ENCODE results near the gene ELOF1. TPM values are rescaled to one million over a fixed set of nuclear protein-coding genes. Genes with fewer than 3 reads are reported as not detected.
"Not testable (repeated sequence)": the region's sequence is repeated elsewhere in the genome, so short reads cannot be mapped to it uniquely, and the experiment has no call there.

Gene ELOF1
- total RNA-seq, 1 experiment from 2014 or later, result 34.5 TPM

GRCh38 chr19:11576227-11576626 is 17.2 kb upstream of the ELOF1 start:
- no peak for DNase-seq (ENCODE audit: low read depth, low spot score)
- in situ Hi-C loops (cut with HindIII; ENCODE audit: low pct_unique_long_range_greater_than_20kb, low sequenced_read_pairs), result no loop called here

DNA sequence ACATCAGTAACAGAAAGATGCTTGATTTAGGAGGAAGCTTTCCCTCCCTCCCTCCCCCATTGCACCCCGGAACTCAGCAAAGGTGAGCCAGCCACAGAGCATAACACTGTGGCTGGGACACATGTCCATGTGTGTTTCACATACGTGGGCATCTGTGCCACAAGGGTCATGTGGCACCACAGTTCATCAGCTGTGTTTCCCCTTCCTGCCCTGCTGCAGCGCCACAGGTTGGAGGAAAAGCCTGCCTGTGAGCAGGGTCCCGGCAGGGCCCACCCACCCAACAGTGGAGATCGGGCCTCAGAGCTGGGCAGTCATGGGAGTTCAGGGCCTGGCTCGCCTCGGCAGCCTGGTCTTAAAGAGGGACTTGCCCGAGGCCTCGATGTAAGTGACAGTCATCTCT is 15.7 kb upstream of the ELOF1 start:
- no peak for DNase-seq (ENCODE audit: low read depth, low spot score)
- in situ Hi-C loops (cut with HindIII; ENCODE audit: low pct_unique_long_range_greater_than_20kb, low sequenced_read_pairs), result no loop called here

GRCh38 chr19:11573763-11574162 is 14.7 kb upstream of the ELOF1 start:
- DNase-seq (ENCODE audit: low read depth, low spot score); in situ Hi-C loops (cut with HindIII; ENCODE audit: low pct_unique_long_range_greater_than_20kb, low sequenced_read_pairs): not testable (repeated sequence)

DNA sequence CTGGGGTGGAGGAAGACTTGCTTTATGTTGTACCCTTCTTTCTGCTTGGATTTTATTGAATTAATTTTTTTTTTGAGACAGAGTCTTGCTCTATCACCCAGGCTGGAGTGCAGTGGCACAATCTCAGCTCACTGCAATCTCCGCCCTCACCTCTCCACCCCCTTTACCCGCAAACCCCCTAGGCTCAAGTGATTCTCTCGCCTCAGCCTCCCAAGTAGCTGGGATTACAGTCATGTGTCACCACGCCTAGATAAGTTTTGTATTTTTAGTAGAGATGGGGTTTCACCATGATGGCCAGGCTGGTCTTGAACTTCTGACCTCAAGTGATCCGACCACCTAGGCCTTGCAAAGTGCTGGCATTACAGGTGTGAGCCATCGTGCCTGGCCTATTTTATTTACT is 14.3 kb upstream of the ELOF1 start:
- DNase-seq (ENCODE audit: low read depth, low spot score); in situ Hi-C loops (cut with HindIII; ENCODE audit: low pct_unique_long_range_greater_than_20kb, low sequenced_read_pairs): not testable (repeated sequence)

- no peak for DNase-seq (ENCODE audit: low read depth, low spot score)
Observed at GRCh38 chr19:11570039-11570462, 11.0 kb upstream of the ELOF1 start.

DNA sequence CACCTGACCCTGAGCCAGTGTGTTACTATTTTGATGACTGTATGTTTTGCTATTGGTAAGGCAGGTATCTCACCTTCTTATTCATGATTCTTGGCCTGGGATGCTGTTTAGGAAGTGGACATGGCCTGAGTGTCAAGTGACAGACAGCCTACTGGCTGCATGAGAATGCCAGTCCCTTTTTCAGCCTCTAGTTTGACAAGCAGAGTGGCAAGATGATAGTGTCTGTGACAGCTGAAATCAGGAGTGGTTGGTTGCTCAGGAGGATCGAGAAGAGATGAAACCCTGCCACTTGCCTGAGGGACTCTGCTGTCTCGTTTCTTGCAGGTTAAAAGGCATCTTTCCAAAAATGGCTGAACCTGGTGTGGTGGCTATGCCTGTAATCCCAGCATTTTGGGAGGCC is 7.1 kb upstream of the ELOF1 start:
- in situ Hi-C loops (cut with HindIII; ENCODE audit: low pct_unique_long_range_greater_than_20kb, low sequenced_read_pairs), result no loop called here
- no peak for DNase-seq (ENCODE audit: low read depth, low spot score)

More at GRCh38 chr19:11570039-11570462, 11.0 kb upstream of the ELOF1 start:
- in situ Hi-C loops (cut with HindIII; ENCODE audit: low pct_unique_long_range_greater_than_20kb, low sequenced_read_pairs), result no loop called here

DNA sequence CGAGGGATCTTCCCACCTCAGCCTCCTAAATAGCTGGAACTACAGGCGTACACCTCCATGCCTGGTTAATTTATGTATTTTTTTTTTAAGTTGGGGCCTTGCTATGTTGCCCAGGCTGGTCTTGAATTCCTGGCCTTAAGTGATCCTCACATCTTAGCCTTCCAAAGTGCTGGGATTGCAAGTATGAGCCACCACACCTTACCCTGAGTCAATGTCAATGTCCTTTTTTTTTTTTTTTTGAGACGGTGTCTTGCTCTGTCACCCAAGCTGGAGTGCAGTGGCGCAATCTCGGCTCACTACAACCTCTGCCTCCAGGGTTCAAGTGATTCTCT is 6.6 kb upstream of the ELOF1 start:
- DNase-seq (ENCODE audit: low read depth, low spot score); in situ Hi-C loops (cut with HindIII; ENCODE audit: low pct_unique_long_range_greater_than_20kb, low sequenced_read_pairs): not testable (repeated sequence)

DNA sequence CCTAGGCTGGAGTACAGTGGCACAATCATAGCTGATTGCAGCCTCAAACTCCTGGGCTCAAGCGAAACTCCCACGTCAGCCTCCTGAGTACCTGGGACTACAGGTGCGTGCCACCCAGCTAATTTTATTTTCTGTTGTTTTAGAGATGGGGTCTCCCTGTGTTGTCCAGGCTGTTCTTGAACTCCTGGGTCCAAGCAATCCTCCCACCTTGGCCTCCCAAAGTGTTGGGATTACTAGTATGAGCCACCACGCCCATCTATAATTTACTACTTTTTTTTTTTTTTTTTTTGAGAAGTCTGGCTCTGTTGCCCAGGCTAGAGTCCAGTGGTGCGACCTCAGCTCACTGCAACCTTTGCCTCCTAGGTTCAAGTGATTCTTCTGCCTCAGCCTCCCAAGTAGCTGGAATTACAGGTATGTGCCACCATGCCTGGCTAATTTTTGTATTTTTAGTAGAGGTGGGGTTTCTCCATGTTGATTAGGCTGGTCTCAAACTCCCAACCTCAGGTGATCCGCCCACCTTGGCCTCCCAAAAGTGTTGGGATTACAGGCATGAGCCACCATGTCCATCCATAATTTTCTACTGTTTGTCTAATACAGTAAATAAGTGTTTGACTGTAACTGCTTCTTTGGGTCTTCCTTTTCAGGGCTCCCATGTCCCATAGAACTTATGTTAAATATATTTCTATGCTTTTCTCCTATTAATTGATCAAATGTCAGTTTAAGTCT is 5.2 kb upstream of the ELOF1 start:
- in situ Hi-C loops (cut with HindIII; ENCODE audit: low pct_unique_long_range_greater_than_20kb, low sequenced_read_pairs); DNase-seq (ENCODE audit: low read depth, low spot score): not testable (repeated sequence)

DNA sequence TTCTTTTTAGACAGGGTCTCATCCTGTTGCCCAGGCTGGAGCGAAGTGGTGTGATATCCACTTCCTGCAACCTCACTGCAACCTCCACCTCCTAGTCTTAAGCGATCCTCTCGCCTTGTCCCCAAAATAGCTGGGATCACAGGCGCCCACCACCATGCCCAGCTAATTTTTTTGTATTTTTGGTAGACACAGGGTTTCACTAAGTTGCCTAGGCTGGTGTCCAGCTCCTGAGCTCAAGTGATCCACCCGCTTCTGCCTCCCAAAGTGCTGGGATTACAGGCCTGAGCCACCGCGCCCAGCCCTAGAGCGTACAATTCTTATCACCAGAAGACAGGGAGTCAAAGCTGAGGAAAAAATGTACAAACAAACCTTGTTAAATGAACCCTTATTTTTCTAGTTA is 4.5 kb upstream of the ELOF1 start:
- DNase-seq (ENCODE audit: low read depth, low spot score), result no peak
- in situ Hi-C loops (cut with HindIII; ENCODE audit: low pct_unique_long_range_greater_than_20kb, low sequenced_read_pairs), result no loop called here

DNA sequence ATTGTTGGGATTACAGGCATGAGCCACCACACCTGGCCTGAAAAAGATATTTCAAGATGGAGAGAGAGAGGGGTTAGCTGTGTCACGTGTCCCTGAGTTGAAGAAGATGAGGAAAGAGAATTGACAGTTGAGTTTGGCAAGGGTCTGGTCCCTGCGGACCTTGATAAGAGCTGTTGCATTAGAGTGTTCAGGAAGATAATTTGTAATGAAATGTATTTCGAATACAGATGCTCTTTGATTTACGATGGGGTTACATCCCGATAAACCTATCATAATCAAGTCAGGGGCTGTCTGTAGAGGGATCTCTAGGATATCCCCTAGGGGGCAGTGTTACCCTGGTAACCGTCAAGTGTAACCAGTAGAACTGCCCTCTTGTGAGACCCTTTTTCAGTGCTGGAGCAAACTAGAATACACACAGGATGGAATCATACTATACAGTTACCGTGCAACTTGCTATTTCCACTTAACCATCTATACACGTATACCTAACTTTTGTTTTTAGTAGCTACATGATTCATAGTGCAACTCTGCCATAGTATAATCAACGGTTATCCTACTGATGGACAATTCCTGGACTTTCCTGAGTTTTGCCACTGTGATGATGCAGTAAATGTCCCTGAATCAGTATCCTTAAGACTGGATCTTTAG is 1.5 kb upstream of the ELOF1 start:
- in situ Hi-C loops (cut with HindIII; ENCODE audit: low pct_unique_long_range_greater_than_20kb, low sequenced_read_pairs), result no loop called here
- DNase-seq (ENCODE audit: low read depth, low spot score), result peak; percentile 85

DNA sequence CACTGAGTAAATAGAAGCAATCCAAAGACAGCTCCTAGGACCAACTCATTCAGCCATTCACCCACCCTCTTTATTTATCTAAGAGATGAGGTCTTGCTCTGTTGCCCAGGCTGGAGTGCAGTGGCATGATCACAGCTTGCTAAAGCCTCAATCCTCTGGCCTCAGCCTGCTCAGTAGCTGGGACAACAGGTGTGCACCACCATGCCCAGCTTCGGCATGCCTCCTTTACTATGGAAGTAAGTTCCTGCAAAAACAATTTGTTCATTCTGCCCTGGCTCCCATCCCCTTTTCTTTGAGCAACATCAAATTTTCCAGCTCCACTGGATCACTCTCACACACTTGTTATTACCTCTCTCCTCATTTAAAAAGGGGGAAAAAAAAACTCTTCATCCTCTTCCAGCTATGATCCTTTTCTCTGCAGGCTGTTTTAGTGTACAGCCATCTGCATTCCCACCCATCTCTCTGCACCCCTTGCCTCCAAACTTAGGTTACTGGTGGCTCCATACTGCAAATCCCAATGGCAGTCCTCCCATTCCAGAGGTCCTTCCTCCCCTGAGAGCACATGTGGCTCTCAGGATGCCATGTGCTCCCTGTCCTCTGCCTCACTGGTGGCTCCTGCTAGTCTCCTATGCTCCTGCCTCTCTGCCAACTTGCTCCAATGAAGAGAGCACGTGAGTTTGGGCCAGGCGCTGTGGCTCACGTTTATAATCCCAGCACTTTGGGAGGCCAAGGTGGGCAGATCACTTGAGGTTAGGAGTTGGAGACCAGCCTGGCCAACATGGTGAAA is 2.2 kb downstream of the ELOF1 start:
- DNase-seq (ENCODE audit: low read depth, low spot score), result no peak
- in situ Hi-C loops (cut with HindIII; ENCODE audit: low pct_unique_long_range_greater_than_20kb, low sequenced_read_pairs), result no loop called here

- in situ Hi-C loops (cut with HindIII; ENCODE audit: low pct_unique_long_range_greater_than_20kb, low sequenced_read_pairs), result no loop called here
- no peak for DNase-seq (ENCODE audit: low read depth, low spot score)
Observed at GRCh38 chr19:11555246-11555645, 3.8 kb downstream of the ELOF1 start.

DNA sequence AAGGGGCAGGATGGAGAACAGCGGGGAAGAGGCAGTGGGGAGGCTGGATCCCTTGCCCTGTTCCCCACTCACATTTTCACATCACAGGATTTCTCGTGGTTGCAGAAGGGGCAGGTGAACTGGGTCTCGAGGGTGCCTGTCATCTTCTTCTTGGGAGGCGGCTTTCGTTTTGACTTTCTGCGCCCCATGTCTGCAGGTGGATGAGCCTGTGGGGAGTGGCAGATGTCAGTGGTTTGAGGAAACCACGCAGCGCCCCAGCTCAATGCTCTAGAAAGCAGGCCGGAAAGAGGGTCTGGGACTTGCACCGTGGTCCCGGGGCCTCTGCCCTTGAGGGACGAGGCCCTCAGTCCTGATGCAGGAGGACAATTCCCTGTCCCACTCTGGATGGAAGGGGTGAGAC is 4.9 kb downstream of the ELOF1 start:
- no peak for DNase-seq (ENCODE audit: low read depth, low spot score)
- in situ Hi-C loops (cut with HindIII; ENCODE audit: low pct_unique_long_range_greater_than_20kb, low sequenced_read_pairs), result no loop called here

- in situ Hi-C loops (cut with HindIII; ENCODE audit: low pct_unique_long_range_greater_than_20kb, low sequenced_read_pairs), result no loop called here
Observed at GRCh38 chr19:11552666-11553372, 6.2 kb downstream of the ELOF1 start.

DNA sequence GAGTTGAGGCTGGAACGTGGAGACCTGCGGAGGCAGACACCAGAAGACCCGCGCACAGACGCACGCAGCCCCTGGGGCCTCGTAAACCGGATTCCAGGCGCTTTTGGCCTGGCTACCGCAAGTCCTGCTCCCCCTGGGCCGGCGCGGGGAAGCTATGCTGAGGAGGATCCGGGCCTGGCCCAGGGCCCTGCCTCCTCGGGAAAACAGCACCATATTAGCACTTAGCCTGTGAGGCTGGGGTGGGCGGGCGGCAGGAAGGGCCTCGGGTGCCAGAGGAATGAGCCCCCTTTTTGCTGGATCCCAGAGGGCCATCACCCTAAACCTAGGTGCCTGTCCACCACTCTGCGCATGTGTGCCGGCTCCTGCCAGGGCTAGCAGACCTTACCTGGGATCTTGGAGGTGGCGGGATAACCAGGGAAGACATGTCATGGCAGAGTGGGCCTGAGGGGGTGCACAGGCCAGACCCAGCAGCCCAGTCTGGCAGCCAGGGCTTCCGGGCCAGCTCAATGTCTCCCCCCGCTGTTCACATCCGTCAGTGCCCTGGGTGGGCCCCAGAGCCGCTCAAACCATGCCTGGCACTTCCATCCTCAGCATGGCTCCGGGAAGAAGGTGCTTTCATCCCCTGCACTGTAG is 7.3 kb downstream of the ELOF1 start:
- in situ Hi-C loops (cut with HindIII; ENCODE audit: low pct_unique_long_range_greater_than_20kb, low sequenced_read_pairs), result no loop called here
- DNase-seq (ENCODE audit: low read depth, low spot score), result peak; percentile 24

More at GRCh38 chr19:11552666-11553372, 6.2 kb downstream of the ELOF1 start:
- DNase-seq (ENCODE audit: low read depth, low spot score), result no peak

- in situ Hi-C loops (cut with HindIII; ENCODE audit: low pct_unique_long_range_greater_than_20kb, low sequenced_read_pairs), result no loop called here
- no peak for DNase-seq (ENCODE audit: low read depth, low spot score)
Observed at GRCh38 chr19:11550265-11550664, 8.8 kb downstream of the ELOF1 start.

GRCh38 chr19:11549386-11549953 is 9.6 kb downstream of the ELOF1 start:
- DNase-seq (ENCODE audit: low read depth, low spot score), result no peak
- in situ Hi-C loops (cut with HindIII; ENCODE audit: low pct_unique_long_range_greater_than_20kb, low sequenced_read_pairs), result no loop called here

Measured in SK-MEL-5 (cell line).